PC-3 (cell line): ENCODE measurements around the gene FKBP11. TPM values are rescaled to one million over a fixed set of nuclear protein-coding genes. Genes with fewer than 3 reads are reported as not detected.

Source experiments
- ATAC-seq: fragments of 200-7000 bp; cut with Tn5 transposase; 2 replicates; pipeline ENCODE4 v1.9.1; 2020; ENCODE audit warnings: mild to moderate bottlenecking, moderate library complexity
- BruUV-seq: library from RNA; stranded (reverse); fragments of 400-500 nt; replicated peaks from 2 replicates; lab custom pipeline; 2021; lab: Mats Ljungman, UMichigan
- CTCF ChIA-PET: fragments of 300-600 bp; sonication (Branson Sonifier 250); formaldehyde crosslinking; loops from one replicate; lab custom pipeline; 2022; ENCODE audit warnings: antibody characterized with exemption; lab: Charles Lee
- POLR2A ChIA-PET: fragments of 300-600 bp; sonication (Branson Sonifier 250); formaldehyde crosslinking; loops from one replicate; lab custom pipeline; 2022; ENCODE audit warnings: antibody characterized with exemption; ENCODE audit not compliant: unreplicated experiment; lab: Charles Lee
- DNase-seq: peaks from one replicate; pipeline ENCODE4 v3.0.0-alpha.2; 2015
- H2AFZ ChIP-seq: fragments of 300-600 bp; sonication (generic); 2 replicates; pipeline ENCODE4 v1.6.0; 2016; ENCODE audit warnings: antibody characterized with exemption, low read length
- H3F3A ChIP-seq: fragments of 300-600 bp; sonication (generic); one replicate; pipeline ENCODE4 v1.6.0; 2017; ENCODE audit warnings: antibody characterized with exemption, low read length, control low read depth, mild to moderate bottlenecking; ENCODE audit not compliant: unreplicated experiment
- H3K27ac ChIP-seq: fragments of 300-600 bp; sonication (generic); 2 replicates; pipeline ENCODE4 v1.5.1; 2016; ENCODE audit warnings: mild to moderate bottlenecking, low read length
- H3K27me3 ChIP-seq: fragments of 300-600 bp; sonication (generic); 2 replicates; pipeline ENCODE4 v1.6.1; 2016; ENCODE audit warnings: low read length, mixed read lengths
- H3K36me3 ChIP-seq: fragments of 300-600 bp; sonication (generic); 2 replicates; pipeline ENCODE4 v1.6.1; 2016; ENCODE audit warnings: low read depth, mixed run types, low read length, mixed read lengths
- H3K4me1 ChIP-seq: fragments of 300-600 bp; sonication (generic); 2 replicates; pipeline ENCODE4 v1.5.1; 2016; ENCODE audit warnings: low read length; ENCODE audit not compliant: insufficient read depth
- H3K4me2 ChIP-seq: fragments of 300-600 bp; sonication (generic); 2 replicates; pipeline ENCODE4 v1.6.0; 2016; ENCODE audit warnings: low read length
- H3K4me3 ChIP-seq: fragments of 300-600 bp; sonication (generic); 2 replicates; pipeline ENCODE4 v1.5.1; 2016; ENCODE audit warnings: mild to moderate bottlenecking, low read length, mixed read lengths
- H3K79me2 ChIP-seq: fragments of 300-600 bp; sonication (generic); 2 replicates; pipeline ENCODE4 v1.6.1; 2017; ENCODE audit warnings: low read length, mixed read lengths
- H3K9ac ChIP-seq: fragments of 300-600 bp; sonication (generic); 2 replicates; pipeline ENCODE4 v1.6.0; 2016; ENCODE audit warnings: mild to moderate bottlenecking, low read length
- H3K9me2 ChIP-seq: fragments of 300-600 bp; sonication (generic); replicated peaks from 2 replicates; pipeline ENCODE4 v1.6.1; 2016; ENCODE audit warnings: mixed run types, low read length, mixed read lengths
- H3K9me3 ChIP-seq: fragments of 300-600 bp; sonication (generic); 2 replicates; pipeline ENCODE4 v1.6.1; 2016; ENCODE audit warnings: low read length, mixed read lengths
- H4K20me1 ChIP-seq: fragments of 300-600 bp; sonication (generic); 2 replicates; pipeline ENCODE4 v1.6.1; 2016; ENCODE audit warnings: low read length, mixed read lengths
- EZH2 ChIP-seq: fragments of 300-600 bp; sonication (generic); IDR thresholded peaks from one replicate; pipeline ENCODE4 v1.6.1; 2017; ENCODE audit warnings: antibody characterized with exemption, mild to moderate bottlenecking, low read length; ENCODE audit not compliant: unreplicated experiment
- EZH2phosphoT487 ChIP-seq: fragments of 300-600 bp; sonication (generic); IDR thresholded peaks from 2 replicates; pipeline ENCODE4 v1.6.1; 2018; ENCODE audit warnings: mild to moderate bottlenecking, antibody characterized with exemption, low read length, borderline replicate concordance
- intact Hi-C: fragments of 100-400 bp; cut with micrococcal nuclease; formaldehyde crosslinking; loops from 2 replicates; pipeline ENCODE4 v1.9.0; 2023
- total RNA-seq: library from RNA; depleted of rRNA; stranded (reverse); fragments of >200 nt; gene quantifications from 2 replicates; pipeline ENCODE4 v1.2.3, GENCODE V29; 2014
- TF ChIP-seq, protein P1 (sequence below): fragments of 300-600 bp; sonication (generic); conservative IDR thresholded peaks from 2 replicates; pipeline ENCODE4 v1.5.1; 2017; ENCODE audit warnings: antibody characterized with exemption, low read depth, mild to moderate bottlenecking, low read length

The FKBP11 gene
- total RNA-seq, 1 experiment from 2014 or later = 9.7 TPM

DNA sequence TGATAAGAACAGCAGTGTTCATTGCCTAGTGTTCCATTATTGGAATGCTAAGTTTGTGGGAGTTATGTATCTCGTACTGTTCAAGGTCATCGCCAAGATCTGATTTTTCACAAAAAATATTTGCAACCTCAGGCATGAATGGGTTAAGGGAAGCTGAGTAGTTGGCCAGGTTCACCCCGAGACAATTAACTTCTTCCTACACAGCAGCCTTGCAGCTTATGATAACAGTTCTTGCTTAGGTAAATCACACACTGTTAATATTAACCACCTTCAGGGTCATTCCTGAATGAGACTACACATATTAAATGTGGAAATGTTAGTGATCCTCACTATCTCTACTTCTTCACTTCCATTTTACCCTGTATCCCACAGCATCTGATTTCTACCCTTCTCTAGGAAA, 18.0 kb downstream of the FKBP11 start:
- TF ChIP-seq EZH2 (no peak), EZH2phosphoT487 (no peak)
- TF ChIP-seq, protein P1, sequence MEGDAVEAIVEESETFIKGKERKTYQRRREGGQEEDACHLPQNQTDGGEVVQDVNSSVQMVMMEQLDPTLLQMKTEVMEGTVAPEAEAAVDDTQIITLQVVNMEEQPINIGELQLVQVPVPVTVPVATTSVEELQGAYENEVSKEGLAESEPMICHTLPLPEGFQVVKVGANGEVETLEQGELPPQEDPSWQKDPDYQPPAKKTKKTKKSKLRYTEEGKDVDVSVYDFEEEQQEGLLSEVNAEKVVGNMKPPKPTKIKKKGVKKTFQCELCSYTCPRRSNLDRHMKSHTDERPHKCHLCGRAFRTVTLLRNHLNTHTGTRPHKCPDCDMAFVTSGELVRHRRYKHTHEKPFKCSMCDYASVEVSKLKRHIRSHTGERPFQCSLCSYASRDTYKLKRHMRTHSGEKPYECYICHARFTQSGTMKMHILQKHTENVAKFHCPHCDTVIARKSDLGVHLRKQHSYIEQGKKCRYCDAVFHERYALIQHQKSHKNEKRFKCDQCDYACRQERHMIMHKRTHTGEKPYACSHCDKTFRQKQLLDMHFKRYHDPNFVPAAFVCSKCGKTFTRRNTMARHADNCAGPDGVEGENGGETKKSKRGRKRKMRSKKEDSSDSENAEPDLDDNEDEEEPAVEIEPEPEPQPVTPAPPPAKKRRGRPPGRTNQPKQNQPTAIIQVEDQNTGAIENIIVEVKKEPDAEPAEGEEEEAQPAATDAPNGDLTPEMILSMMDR = no peak
- H3K9me2 ChIP-seq = no peaks in the 10 kb centered on the region
- no peak overlapping the region for H3K9ac ChIP-seq
- no peak overlapping the region for H3K27ac ChIP-seq
- CTCF ChIA-PET = no interaction called here
- H3K4me2 ChIP-seq = no peak overlapping the region
- H3K79me2 ChIP-seq = no peaks in the 10 kb centered on the region
- H3K27me3 ChIP-seq = no peaks in the 10 kb centered on the region
- no peaks in the 10 kb centered on the region for H3K36me3 ChIP-seq
- no TSS peak for BruUV-seq
- no peaks in the 10 kb centered on the region for H4K20me1 ChIP-seq
- DNase-seq (no peak), ATAC-seq (no peak)
- H3K4me3 ChIP-seq = no peak overlapping the region
- POLR2A ChIA-PET = no interaction called here
- no peaks in the 10 kb centered on the region for H3K4me1 ChIP-seq
- intact Hi-C loops = no loop called here
- no peaks in the 10 kb centered on the region for H3F3A ChIP-seq
- H3K9me3 ChIP-seq = no peaks in the 10 kb centered on the region
- no peak overlapping the region for H2AFZ ChIP-seq

DNA sequence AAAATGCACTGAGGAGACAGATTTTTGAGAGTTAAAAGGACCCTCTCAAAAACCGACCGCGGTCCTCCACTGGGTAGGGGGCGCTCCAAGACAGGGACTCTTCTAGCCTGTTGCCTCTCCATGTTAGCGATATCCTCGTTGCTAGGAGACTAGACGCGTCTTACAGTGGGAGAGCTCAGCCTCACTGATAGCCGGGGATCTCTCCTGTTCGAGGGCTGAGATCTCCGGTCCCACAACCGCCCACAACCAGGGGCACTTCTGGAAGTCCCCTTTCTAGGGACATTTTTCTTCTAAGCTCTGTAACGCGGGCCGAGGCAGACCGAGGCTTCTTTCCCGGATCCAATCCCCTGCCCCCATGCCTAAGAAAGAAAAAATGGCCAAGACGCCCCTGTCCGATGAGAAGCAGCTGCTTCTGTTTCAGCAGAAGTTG, 21.3 kb downstream of the FKBP11 start:
- DNase-seq (no peak), ATAC-seq (no peak)
- no peaks in the 10 kb centered on the region for H3K9me2 ChIP-seq
- H3K4me1 ChIP-seq = no peaks in the 10 kb centered on the region
- BruUV-seq = no TSS peak
- no peaks in the 10 kb centered on the region for H3K36me3 ChIP-seq
- H3K9me3 ChIP-seq = no peaks in the 10 kb centered on the region
- no peaks in the 10 kb centered on the region for H3K27me3 ChIP-seq
- intact Hi-C loops = no loop called here
- H2AFZ ChIP-seq = no peak overlapping the region
- ChIA-PET POLR2A (no interaction called here), CTCF (no interaction called here)
- TF ChIP-seq EZH2 (no peak), EZH2phosphoT487 (no peak)
- TF ChIP-seq, protein P1 = no peak
- H4K20me1 ChIP-seq = no peaks in the 10 kb centered on the region
- H3K27ac ChIP-seq = no peak overlapping the region
- no peak overlapping the region for H3K9ac ChIP-seq
- no peak overlapping the region for H3K4me3 ChIP-seq
- H3K4me2 ChIP-seq = no peak overlapping the region
- H3K79me2 ChIP-seq = no peaks in the 10 kb centered on the region
- H3F3A ChIP-seq = no peaks in the 10 kb centered on the region

- Histone ChIP-seq H3K79me2 (no peaks in the 10 kb centered on the region), H3K4me3 (no peak overlapping the region), H3K9ac (no peak overlapping the region), H3K4me2 (no peak overlapping the region), H3K27ac (no peak overlapping the region), H3K9me3 (no peaks in the 10 kb centered on the region), H3K9me2 (no peaks in the 10 kb centered on the region), H3F3A (no peaks in the 10 kb centered on the region), H3K36me3 (no peaks in the 10 kb centered on the region), H2AFZ (no peak overlapping the region), H4K20me1 (no peaks in the 10 kb centered on the region), H3K27me3 (no peaks in the 10 kb centered on the region), H3K4me1 (no peaks in the 10 kb centered on the region)
- CTCF ChIA-PET = no interaction called here
- POLR2A ChIA-PET = no interaction called here
- DNase-seq (no peak), ATAC-seq (no peak)
- intact Hi-C loops = no loop called here
- TF ChIP-seq, protein P1 = no peak
- BruUV-seq = no TSS peak
Observed at GRCh38 chr12:48903363-48903981, 21.8 kb downstream of the FKBP11 start.
